Adrenal gland (tissue), 5 donors: Measurements from ENCODE around the gene CHST8.

ENCODE experiments used
- CTCF ChIP-seq, 6 experiments: fragments of 450-650 bp in 4 of 6; fragments of 200-600 bp in 2 of 6; sonication (generic) in 1 of 6; IDR thresholded peaks; 1 replicate in 5 of 6; 2 replicates in 1 of 6; pipeline versions ENCODE4 v1.5.1 to v1.8.0; 2016 to 2021; ENCODE audit warnings: antibody characterized with exemption in 6 of 6, mild to moderate bottlenecking in 2 of 6, moderate library complexity in 1 of 6
- POLR2A ChIP-seq, 2 donors: fragments of 450-650 bp; IDR thresholded peaks; one replicate each; pipeline ENCODE4 v1.6.1; 2017; ENCODE audit warnings: antibody characterized with exemption in 2 of 2, mild to moderate bottlenecking in 2 of 2, moderate library complexity in 1 of 2
- donor health status: DM: no; HTN: no; CAD: no.

- no peak for TF ChIP-seq CTCF (IDR thresholded peaks at IDR 0.05)
- no peak for TF ChIP-seq POLR2A (IDR thresholded peaks at IDR 0.05)
Observed at GRCh38 chr19:33814181-33815165, 192.7 kb downstream of the CHST8 start.
